ENCODE data around the gene TSEN54.

TSEN54 gene

DNA sequence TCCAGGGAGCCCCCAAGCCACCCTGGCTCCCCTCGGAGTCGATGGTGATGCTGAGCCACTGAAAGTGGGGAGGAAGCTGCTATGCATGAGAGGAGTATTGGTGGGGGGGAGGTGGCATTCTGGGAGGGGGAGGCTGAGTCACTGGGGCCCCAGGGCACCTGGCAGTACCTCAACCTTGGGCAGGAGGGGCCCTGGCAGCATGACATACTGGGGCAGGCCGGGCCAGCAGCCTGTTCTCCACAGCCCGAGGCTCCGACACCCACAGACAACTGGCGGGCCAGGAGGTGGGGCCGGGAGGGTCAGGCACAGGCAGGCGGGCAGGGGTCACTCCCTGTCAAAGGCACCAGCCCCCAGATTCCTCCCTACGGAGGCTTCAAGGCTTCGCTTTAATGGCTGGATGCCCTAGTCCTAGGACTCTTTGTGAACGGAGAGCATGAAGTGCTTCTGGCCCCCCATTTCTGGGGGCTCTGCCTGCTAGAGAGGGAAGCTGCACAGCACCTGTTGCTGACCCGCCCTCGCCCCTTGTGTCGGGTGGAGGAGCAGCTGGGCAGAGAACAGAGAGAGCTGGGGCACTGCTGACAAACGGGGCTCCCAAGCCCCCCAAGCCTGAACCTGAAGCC, 1.9 kb upstream of the TSEN54 start:
- H3K4me3 ChIP-seq (ENCODE audit: low read length), result peak overlapping the region; percentile 71
- TF ChIP-seq, protein P1, sequence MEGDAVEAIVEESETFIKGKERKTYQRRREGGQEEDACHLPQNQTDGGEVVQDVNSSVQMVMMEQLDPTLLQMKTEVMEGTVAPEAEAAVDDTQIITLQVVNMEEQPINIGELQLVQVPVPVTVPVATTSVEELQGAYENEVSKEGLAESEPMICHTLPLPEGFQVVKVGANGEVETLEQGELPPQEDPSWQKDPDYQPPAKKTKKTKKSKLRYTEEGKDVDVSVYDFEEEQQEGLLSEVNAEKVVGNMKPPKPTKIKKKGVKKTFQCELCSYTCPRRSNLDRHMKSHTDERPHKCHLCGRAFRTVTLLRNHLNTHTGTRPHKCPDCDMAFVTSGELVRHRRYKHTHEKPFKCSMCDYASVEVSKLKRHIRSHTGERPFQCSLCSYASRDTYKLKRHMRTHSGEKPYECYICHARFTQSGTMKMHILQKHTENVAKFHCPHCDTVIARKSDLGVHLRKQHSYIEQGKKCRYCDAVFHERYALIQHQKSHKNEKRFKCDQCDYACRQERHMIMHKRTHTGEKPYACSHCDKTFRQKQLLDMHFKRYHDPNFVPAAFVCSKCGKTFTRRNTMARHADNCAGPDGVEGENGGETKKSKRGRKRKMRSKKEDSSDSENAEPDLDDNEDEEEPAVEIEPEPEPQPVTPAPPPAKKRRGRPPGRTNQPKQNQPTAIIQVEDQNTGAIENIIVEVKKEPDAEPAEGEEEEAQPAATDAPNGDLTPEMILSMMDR (conservative IDR thresholded peaks at IDR 0.05; ENCODE audit: low read depth, low read length), result no peak

DNA sequence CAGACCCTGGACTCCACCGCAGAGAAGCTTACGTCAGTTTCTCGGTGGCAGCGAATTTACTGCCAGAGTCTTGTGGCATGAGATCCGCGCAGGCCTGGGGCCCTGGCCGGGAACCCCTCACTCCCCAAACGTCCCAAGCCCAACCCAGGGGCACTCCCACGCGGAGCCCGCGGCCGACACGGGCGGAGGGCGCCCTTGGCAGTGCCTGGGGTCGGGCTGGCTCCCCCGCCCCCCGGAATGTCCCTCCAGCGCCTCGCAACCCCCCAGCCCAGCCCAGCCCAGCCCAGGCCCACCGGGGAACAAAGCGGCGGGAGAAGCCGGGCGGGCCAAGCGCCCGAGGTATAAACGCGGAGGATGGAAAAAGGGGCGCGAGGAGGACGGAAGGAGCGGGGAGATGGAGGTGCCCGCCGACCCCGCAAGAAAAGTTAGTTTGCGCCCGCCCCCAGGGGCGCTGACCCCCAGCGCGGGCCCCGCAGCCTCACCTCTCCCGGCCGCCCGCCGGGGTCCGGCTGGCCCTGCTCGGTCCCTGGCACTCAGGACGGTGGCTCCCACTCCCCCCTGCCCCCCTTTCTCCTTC, 1.3 kb upstream of the TSEN54 start:
- TF ChIP-seq, protein P1 (conservative IDR thresholded peaks at IDR 0.05; ENCODE audit: low read depth, low read length), result no peak
- peak overlapping the region; percentile 71 for H3K4me3 ChIP-seq (ENCODE audit: low read length)
- no peak for DNase-seq (ENCODE audit: low read depth)

More for the DNA sequence above, 1.9 kb upstream of the TSEN54 start:
- no peak for DNase-seq (ENCODE audit: low read depth)

DNA sequence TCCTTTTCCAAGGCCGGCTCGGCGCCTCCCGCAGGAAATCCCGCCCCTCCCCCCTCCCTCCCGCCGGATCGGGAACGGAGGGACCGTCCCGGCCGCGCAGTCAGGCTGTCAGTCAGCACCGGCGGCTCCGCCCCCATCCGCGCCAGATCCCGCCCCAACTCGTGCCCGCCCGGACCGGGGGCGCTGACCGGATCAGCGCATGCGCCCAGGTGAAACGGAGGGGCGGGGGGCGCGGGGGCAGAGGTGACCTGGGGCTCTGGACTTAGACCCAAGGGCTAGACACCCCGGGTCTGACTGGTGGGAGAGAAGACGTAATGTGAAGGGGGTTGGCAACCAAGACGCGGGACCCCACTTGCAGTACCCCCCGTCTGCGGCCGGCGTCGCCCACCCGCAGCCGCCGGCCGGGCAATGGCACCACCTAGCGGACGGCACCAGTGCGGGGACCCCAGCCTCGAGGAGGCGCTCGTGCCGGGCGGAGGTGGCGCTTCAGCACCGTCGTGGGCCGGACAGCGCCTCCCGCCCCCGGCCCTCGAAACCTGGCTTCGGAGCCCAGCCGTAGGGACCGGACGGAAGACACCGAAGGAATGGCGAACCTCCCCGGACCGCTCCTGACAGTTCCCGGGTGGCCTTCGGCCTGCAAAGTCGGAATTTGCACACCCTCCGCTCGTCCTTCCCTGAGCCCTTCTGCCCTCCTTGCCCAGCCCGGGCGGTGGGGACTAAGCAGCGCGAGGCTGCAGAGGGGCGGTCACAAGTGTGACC, 653 bp upstream of the TSEN54 start, which contains the start of gene CASKIN2:
CASKIN2 (minus strand) TSS at position 42 of the 759 bp plus-strand sequence. CDS start 1,733 bp downstream, outside the sequence.
- H3K4me3 ChIP-seq (ENCODE audit: low read length), result peak within 1 kb of the TSS; percentile 71
- DNase-seq (ENCODE audit: low read depth), result no peak
- TF ChIP-seq, protein P1 (conservative IDR thresholded peaks at IDR 0.05; ENCODE audit: low read depth, low read length), result peak; percentile 94

DNA sequence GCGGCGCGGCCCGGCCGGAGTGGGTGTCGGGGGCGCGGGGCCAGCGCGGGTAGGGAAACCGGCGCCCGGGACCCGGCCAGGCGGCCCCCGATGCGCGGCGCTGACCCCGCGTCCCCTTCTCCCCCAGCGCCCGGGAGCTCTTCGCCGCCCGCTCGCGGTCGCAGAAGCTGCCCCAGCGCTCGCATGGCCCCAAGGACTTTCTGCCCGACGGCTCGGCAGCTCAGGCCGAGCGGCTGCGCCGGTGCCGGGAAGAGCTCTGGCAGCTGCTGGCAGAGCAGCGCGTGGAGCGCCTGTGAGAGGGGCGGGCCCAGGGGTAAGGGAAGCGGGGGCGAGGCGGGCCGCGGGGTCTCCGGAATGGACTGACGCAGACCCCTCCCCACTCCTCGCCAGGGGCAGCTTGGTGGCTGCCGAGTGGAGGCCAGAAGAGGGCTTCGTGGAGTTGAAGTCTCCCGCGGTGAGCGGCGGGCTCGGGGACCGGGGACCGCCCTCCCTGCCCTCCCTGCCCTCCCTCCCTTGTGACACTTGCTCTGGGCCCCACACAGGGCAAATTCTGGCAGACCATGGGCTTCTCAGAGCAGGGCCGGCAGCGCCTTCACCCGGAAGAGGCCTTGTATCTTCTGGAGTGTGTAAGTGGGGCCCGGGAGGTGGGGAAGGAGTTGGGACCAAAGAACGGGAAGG, 430 bp downstream of the TSEN54 start:
- DNase-seq (ENCODE audit: low read depth), result no peak
- peak overlapping the region; percentile 63 for H3K4me3 ChIP-seq (ENCODE audit: low read length)
- TF ChIP-seq, protein P1 (conservative IDR thresholded peaks at IDR 0.05; ENCODE audit: low read depth, low read length), result no peak

DNA sequence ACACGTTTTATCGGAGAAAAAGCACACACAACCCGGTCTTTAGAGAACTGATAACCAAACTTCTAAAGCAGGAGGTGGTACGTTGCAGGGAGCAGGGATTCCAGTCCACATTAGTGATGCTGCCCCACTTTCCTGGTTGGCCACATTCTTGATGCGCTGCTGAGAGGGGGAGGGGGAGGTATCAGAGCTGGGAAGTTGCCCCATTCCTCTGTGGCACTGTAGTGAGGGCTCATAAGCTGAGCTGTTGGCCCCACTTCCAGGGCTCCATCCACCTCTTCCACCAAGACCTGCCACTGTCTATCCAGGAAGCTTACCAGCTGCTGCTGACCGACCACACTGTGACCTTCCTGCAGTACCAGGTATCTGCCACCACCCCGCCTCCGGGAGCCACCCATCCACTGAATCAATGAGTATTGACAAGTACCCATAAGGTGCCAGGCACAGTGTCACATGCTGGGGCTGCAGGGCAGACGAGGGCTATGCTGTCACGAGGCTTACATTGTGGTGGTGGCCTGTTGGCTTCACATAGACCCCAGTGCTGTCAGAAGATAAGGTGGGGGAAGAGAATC, 1.1 kb downstream of the TSEN54 start:
- H3K4me3 ChIP-seq (ENCODE audit: low read length), result peak overlapping the region; percentile 63
- no peak for DNase-seq (ENCODE audit: low read depth)
- TF ChIP-seq, protein P1 (conservative IDR thresholded peaks at IDR 0.05; ENCODE audit: low read depth, low read length), result no peak

DNA sequence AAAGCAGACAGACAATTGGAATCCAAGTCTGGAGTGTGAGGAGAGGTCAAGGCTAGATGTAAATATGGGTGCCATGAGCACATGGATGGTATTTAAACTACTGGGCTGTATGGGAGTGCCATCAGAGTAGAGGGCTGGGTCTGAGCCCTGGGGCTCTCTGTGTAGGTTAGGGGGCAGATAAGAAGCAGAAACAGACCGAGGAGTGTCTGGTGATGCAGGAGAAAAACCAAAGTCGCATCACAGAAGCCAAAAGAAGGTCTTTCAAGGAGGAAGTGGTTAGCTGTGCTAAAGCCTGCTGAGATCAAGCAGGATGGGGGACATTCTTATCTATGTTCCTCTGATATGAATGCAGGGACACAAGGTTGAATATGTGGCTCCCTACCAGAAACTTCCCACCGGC, 1.9 kb downstream of the TSEN54 start:
- TF ChIP-seq, protein P1 (conservative IDR thresholded peaks at IDR 0.05; ENCODE audit: low read depth, low read length), result no peak
- no peak overlapping the region for H3K4me3 ChIP-seq (ENCODE audit: low read length)
- DNase-seq (ENCODE audit: low read depth), result no peak

All from retinal pigment epithelial cell (primary cell).